Measurements from ENCODE around the gene RFNG.

Gene RFNG

GRCh38 chr17:82019690-82020571, 31.7 kb downstream of the RFNG start:
- DNase-seq, result peak; percentile 76
- Mint-ChIP-seq H3K4me3 (peak overlapping the region; percentile 28), H3K27ac (no peak overlapping the region), H3K36me3 (peaks cover 8% of the 10 kb centered on the region), H3K27me3 (no peaks in the 10 kb centered on the region), H3K4me1 (peaks cover 31% of the 10 kb centered on the region), H3K9me3 (no peaks in the 10 kb centered on the region)
- CTCF ChIA-PET, result interaction anchor here (0.8 to 6.0 kb wide), 14 partner anchors 10 to 331 kb away, joined by 3 to 103 read pairs (median 4); partner anchors contain the start of gene NOTUM

- H3K36me3 Mint-ChIP-seq, result peaks cover 8% of the 10 kb centered on the region
- no peaks in the 10 kb centered on the region for H3K9me3 Mint-ChIP-seq
- H3K27ac Mint-ChIP-seq, result no peak overlapping the region
- peaks cover 28% of the 10 kb centered on the region for H3K4me1 Mint-ChIP-seq
- no peak for DNase-seq
- CTCF ChIA-PET, result interaction anchor here (0.6 to 6.0 kb wide), 13 partner anchors 11 to 498 kb away, joined by 3 to 103 read pairs (median 3); partner anchors contain the start of gene NOTUM
- no peak overlapping the region for H3K4me3 Mint-ChIP-seq
- no peaks in the 10 kb centered on the region for H3K27me3 Mint-ChIP-seq
These were observed 32.5 kb downstream of the RFNG start for GRCh38 chr17:82018989-82019689.

GRCh38 chr17:82018152-82018988, 33.2 kb downstream of the RFNG start:
- CTCF ChIA-PET, result interaction anchor here (0.6 to 6.0 kb wide), 5 partner anchors 9 to 497 kb away, joined by 3 to 103 read pairs (median 3); partner anchors contain the start of gene NOTUM
- peaks cover 8% of the 10 kb centered on the region for H3K36me3 Mint-ChIP-seq
- no peaks in the 10 kb centered on the region for H3K27me3 Mint-ChIP-seq
- H3K4me3 Mint-ChIP-seq, result no peak overlapping the region
- peaks cover 23% of the 10 kb centered on the region for H3K4me1 Mint-ChIP-seq
- H3K9me3 Mint-ChIP-seq, result no peaks in the 10 kb centered on the region
- no peak overlapping the region for H3K27ac Mint-ChIP-seq
- DNase-seq, result no peak

- Mint-ChIP-seq H3K4me1 (peaks cover 23% of the 10 kb centered on the region), H3K36me3 (peaks cover 8% of the 10 kb centered on the region), H3K9me3 (no peaks in the 10 kb centered on the region), H3K27ac (no peak overlapping the region), H3K27me3 (no peaks in the 10 kb centered on the region), H3K4me3 (no peak overlapping the region)
- CTCF ChIA-PET, result interaction anchor here (1.5 kb wide), 1 partner anchor 58 kb away, joined by 3 read pairs; no protein-coding TSS in a partner anchor
- DNase-seq, result no peak
These were observed 33.9 kb downstream of the RFNG start for GRCh38 chr17:82017612-82018151.

- Mint-ChIP-seq H3K27me3 (no peaks in the 10 kb centered on the region), H3K4me3 (no peak overlapping the region), H3K9me3 (no peaks in the 10 kb centered on the region), H3K4me1 (peaks cover 20% of the 10 kb centered on the region), H3K36me3 (peaks cover 8% of the 10 kb centered on the region), H3K27ac (no peak overlapping the region)
- no peak for DNase-seq
- CTCF ChIA-PET, result interaction anchor here (0.9 to 1.5 kb wide), 2 partner anchors 56 to 58 kb away, joined by 3 read pairs; no protein-coding TSS in a partner anchor
These were observed 34.6 kb downstream of the RFNG start for GRCh38 chr17:82016875-82017459.

GRCh38 chr17:82016061-82016874, 35.3 kb downstream of the RFNG start:
- Mint-ChIP-seq H3K4me3 (no peak overlapping the region), H3K27me3 (no peaks in the 10 kb centered on the region), H3K4me1 (peaks cover 13% of the 10 kb centered on the region), H3K9me3 (no peaks in the 10 kb centered on the region), H3K27ac (no peak overlapping the region), H3K36me3 (peaks cover 8% of the 10 kb centered on the region)
- CTCF ChIA-PET, result interaction anchor here (0.9 to 1.5 kb wide), 2 partner anchors 56 to 57 kb away, joined by 3 read pairs; no protein-coding TSS in a partner anchor
- DNase-seq, result no peak

GRCh38 chr17:82015311-82015971, 36.2 kb downstream of the RFNG start:
- Mint-ChIP-seq H3K36me3 (peaks cover 7% of the 10 kb centered on the region), H3K27me3 (no peaks in the 10 kb centered on the region), H3K9me3 (no peaks in the 10 kb centered on the region), H3K4me1 (peaks cover 7% of the 10 kb centered on the region), H3K4me3 (no peak overlapping the region), H3K27ac (no peak overlapping the region)
- no peak for DNase-seq
- CTCF ChIA-PET, result no interaction called here

GRCh38 chr17:82014971-82015310, 36.7 kb downstream of the RFNG start:
- H3K4me3 Mint-ChIP-seq, result no peak overlapping the region
- H3K27ac Mint-ChIP-seq, result no peak overlapping the region
- H3K4me1 Mint-ChIP-seq, result peaks cover 4% of the 10 kb centered on the region
- no peak for DNase-seq
- CTCF ChIA-PET, result no interaction called here
- no peaks in the 10 kb centered on the region for H3K9me3 Mint-ChIP-seq
- H3K27me3 Mint-ChIP-seq, result no peaks in the 10 kb centered on the region
- peaks cover 7% of the 10 kb centered on the region for H3K36me3 Mint-ChIP-seq

GRCh38 chr17:82014432-82014831, 37.2 kb downstream of the RFNG start:
- Mint-ChIP-seq H3K27ac (no peak overlapping the region), H3K4me1 (peaks cover 3% of the 10 kb centered on the region), H3K27me3 (no peaks in the 10 kb centered on the region), H3K36me3 (peaks cover 7% of the 10 kb centered on the region), H3K4me3 (no peak overlapping the region), H3K9me3 (no peaks in the 10 kb centered on the region)
- CTCF ChIA-PET, result interaction anchor here (0.6 kb wide), 1 partner anchor 17 kb away, joined by 3 read pairs; no protein-coding TSS in a partner anchor
- no peak for DNase-seq

- peaks cover 5% of the 10 kb centered on the region for H3K36me3 Mint-ChIP-seq
- H3K4me3 Mint-ChIP-seq, result no peak overlapping the region
- H3K27me3 Mint-ChIP-seq, result no peaks in the 10 kb centered on the region
- H3K27ac Mint-ChIP-seq, result no peak overlapping the region
- CTCF ChIA-PET, result no interaction called here
- peaks cover 3% of the 10 kb centered on the region for H3K4me1 Mint-ChIP-seq
- H3K9me3 Mint-ChIP-seq, result no peaks in the 10 kb centered on the region
- DNase-seq, result no peak
These were observed 37.8 kb downstream of the RFNG start for GRCh38 chr17:82013772-82014321.

GRCh38 chr17:82013341-82013740, 38.3 kb downstream of the RFNG start:
- DNase-seq, result no peak
- Mint-ChIP-seq H3K36me3 (no peaks in the 10 kb centered on the region), H3K27me3 (no peaks in the 10 kb centered on the region), H3K27ac (no peak overlapping the region), H3K9me3 (no peaks in the 10 kb centered on the region), H3K4me1 (no peaks in the 10 kb centered on the region), H3K4me3 (no peak overlapping the region)
- CTCF ChIA-PET, result no interaction called here

- Mint-ChIP-seq H3K4me3 (no peak overlapping the region), H3K4me1 (no peaks in the 10 kb centered on the region), H3K27ac (no peak overlapping the region), H3K27me3 (no peaks in the 10 kb centered on the region), H3K9me3 (no peaks in the 10 kb centered on the region), H3K36me3 (no peaks in the 10 kb centered on the region)
- CTCF ChIA-PET, result no interaction called here
- DNase-seq, result no peak
These were observed 38.8 kb downstream of the RFNG start for GRCh38 chr17:82012640-82013295.

Data from activated naive CD4-positive, alpha-beta T cell treated with anti-CD3 and anti-CD28 coated beads, Interleukin-2, amount 10 ng/mL, durations not matched to agents 7 days and 5 days (primary cell).